ENCODE measurements around the gene CCNI2.
A peak's percentile ranks its signal among the peaks of the same experiment; 100 is the strongest.

Gene CCNI2

GRCh38 chr5:132766020-132766805 is 19.0 kb downstream of the CCNI2 start:
- DNase-seq, result no peak

- no peak for DNase-seq
These were observed 19.5 kb downstream of the CCNI2 start for GRCh38 chr5:132766806-132767055.

DNA sequence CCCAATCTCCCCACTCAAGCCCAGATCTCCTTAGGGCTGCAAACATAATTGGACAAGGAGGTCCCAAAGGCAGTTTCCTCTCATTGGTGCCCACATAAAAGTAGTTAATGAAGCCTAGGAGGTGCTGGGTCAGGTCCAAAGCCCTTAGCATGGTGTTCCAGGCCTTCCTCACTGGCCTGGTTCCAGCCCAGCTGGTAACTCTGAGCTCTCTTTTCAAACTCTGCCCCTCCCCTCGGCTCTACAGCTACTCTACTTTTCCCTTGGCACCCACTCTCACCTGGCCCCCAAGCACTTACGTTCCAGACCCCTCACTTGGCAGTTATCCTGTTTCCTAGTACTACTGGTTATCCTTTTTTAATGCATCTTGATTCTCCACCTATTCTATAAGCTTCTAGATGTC is 19.9 kb downstream of the CCNI2 start:
- DNase-seq, result no peak

GRCh38 chr5:132768485-132768868 is 21.3 kb downstream of the CCNI2 start:
- no peak for DNase-seq

- DNase-seq, result no peak
These were observed 23.4 kb downstream of the CCNI2 start for GRCh38 chr5:132770476-132771159.

GRCh38 chr5:132771503-132771998 is 24.3 kb downstream of the CCNI2 start:
- no peak for DNase-seq

- no peak for DNase-seq
These were observed 25.3 kb downstream of the CCNI2 start for GRCh38 chr5:132772291-132773070.

- no peak for DNase-seq
These were observed 25.9 kb downstream of the CCNI2 start for GRCh38 chr5:132773114-132773513.

DNA sequence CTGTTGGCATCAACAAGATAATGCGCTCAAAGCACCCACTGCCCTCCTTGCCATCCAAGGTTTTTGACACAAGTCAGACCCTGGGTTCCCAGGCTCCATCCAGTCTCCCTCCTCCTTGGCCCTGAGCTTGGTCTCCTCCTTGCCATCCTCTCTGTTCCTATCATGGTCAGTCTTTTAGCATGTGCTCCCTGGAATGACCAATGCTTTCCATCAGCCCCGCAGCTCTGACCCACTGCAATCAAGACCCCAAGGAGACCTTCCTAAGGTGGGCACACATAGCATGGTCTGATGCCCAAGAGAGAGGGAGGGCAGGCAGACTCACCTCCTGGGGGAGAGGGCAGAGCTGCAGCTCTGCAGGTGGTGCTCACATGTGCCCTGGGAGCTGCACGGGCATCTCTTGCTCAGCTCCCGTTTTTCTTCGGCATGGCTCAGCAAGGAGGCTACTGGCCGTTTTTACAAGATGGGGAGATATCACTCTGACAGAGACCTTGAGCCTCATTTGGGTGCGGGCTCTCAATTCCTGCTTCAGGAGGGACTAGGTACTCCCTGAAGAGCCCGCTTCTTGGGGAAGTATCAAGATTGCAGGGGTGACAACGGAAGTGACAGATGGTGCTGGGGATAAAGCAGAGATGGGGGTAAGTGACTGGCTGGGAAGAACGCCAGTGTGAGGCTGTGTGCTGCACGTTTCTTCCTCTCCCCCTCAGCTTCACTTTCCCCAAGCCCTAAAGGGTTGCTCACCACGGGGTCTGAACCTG is 26.6 kb downstream of the CCNI2 start:
- no peak for DNase-seq

DNA sequence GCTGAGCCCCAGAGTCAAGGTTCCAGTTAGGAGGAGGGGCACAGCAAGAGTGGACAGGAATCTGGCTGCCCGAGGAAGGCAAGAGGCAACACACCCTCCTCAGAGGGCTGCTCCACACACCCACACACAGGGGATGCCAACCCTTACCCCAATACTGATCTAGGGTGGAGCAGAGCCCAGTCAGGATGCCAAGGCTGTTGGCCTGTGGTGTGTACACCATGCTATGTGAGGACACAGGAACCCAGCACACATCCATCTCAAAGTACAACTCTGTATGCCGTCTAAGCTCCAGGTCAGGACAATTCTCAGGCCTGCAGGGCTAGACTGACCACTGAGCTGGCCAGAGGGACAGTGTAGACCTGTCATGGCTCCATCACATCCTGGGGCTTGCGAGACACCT is 27.2 kb downstream of the CCNI2 start:
- no peak for DNase-seq

DNA sequence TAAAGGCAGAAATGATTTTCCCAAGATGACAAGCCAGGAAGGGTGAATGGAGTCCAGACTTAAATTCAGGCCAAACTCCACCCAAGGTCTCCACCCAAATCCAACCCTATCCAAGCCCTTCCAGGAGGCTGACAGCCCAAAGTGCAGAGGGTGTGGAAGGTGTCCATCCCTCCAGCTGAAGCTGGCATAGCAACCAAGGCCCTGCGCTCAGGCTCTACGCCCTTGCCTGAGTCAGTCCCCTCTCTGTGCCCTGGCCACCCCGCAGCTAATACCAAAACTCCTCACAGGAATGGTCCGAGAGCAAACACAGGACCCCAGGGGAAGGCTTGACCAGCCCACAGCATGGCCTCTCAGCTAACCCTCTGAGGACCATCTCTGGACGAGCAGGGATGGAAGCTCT is 27.7 kb downstream of the CCNI2 start:
- no peak for DNase-seq

GRCh38 chr5:132775476-132775961 is 28.3 kb downstream of the CCNI2 start:
- no peak for DNase-seq

- peak; percentile 60 for DNase-seq
These were observed 29.1 kb downstream of the CCNI2 start for GRCh38 chr5:132776131-132776937.

DNA sequence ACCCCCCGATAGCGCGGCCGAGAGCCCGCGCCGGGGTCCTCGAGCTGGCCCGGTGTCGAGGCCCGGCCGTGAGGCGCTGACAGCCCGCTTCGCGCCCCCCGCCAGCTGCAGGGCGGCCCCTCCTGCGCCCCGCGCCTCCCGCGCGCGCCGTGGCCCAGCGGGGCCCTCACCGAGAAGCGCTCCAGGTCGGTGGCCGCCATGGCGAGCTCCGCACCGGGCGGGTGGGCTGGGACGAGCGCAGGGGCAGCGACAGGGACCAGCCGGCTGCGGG is 29.6 kb downstream of the CCNI2 start:
- no peak for DNase-seq

DNA sequence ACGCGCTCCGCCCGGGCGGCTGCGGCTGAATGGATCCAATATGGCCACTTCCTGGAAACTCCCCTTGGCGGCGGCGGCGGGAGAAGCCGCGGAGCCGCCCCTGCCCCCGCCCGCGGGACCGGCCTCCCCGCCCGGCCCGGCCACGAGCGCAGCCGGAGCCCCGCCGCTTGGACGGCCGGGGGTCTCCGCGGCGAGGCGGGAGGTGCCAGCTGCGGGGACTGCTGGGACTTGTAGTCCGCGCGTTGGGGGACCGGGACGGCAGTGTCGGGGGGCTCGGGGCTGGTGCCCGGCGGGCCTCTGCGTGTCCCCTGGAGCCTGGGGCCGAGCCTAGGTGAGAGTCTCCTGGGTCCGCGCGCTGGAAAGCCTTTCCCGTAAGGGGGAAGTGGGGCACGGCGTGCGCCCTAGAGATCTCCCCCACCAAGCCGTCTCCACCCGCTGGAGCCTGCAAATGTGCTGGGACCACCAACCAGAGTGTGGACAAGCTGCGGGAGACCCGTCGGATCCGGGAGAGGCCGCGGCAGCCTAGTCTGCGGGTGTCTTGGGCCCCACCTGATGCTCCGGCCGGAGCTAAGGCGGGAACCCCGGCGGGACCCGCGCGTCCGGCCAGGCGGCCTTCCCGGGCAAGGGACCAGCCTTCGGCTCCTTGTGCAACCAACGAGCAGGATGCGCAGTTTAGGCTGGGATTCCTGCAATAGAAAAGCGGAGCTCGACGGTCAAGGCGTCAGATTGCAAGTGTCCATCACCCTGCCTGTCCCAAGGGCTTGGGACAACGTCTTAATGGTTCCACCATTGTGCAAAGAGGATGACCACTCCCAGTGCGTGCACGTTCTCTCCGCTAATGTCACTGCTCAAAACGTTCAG is 30.2 kb downstream of the CCNI2 start, which contains the start of gene SEPTIN8:
Gene SEPTIN8 (minus strand): TSS at position 31 of the 861 bp plus-strand sequence. CDS start 102 bp downstream, outside the sequence.
- peak; percentile 80 for DNase-seq

GRCh38 chr5:132778129-132778528 is 30.9 kb downstream of the CCNI2 start:
- DNase-seq, result no peak

GRCh38 chr5:132778856-132779255 is 31.6 kb downstream of the CCNI2 start:
- no peak for DNase-seq

GRCh38 chr5:132779961-132780360 is 32.7 kb downstream of the CCNI2 start:
- no peak for DNase-seq

DNA sequence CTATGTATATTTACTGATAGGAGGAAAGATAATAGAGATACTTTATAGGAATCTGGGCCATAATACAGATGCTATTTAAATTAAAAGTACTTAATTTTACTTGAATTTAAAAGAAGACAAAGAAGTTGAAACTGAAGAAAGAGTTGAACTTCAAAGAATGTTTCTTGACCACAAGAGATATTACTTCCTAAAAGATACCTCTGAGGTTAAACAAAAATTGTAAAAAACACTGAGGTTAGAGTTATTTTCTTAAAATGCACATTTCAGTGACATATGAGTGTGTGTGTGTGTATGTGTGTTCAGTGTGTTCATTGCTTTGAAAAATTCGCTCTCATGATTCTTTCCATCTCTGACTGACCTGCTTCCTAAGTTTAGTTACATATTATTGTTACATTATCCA is 33.4 kb downstream of the CCNI2 start:
- DNase-seq, result no peak

GRCh38 chr5:132781029-132781428 is 33.8 kb downstream of the CCNI2 start:
- no peak for DNase-seq

DNA sequence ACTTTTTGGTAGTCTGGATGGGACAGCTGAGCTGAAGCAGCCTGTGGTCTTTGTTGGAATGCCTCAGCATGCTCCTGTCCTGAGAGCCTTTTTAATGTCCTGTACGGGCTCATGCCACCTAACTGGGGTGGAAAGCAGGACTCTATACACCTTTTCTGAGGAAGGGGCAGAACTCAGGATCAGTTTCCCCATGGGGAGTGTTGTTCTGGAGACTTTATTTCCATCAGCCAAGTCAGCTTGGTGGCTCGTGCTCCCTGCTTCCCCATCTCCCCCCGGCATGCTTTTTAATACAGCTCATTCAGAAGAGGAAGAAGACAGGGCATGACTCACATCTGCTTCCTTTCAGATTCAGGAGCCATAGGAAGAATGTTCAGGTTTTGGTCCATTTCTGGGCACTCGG is 34.9 kb downstream of the CCNI2 start:
- DNase-seq, result no peak

Measured in left hindlimb (tissue), 1 donor.